Colon (tissue), 2 donors: ENCODE results near the gene PLA2G4E.

ENCODE experiments used
- FAIRE-seq: peaks from 2 replicates; lab custom pipeline; 2012; peaks lifted over from hg19 to GRCh38; lab: Jason Lieb, UNC
- donor health status: control.
- donor health status: control.

The PLA2G4E gene

GRCh38 chr15:41954036-41954435 is 66.8 kb downstream of the PLA2G4E start:
- no peak for FAIRE-seq

- FAIRE-seq, result no peak
Observed at GRCh38 chr15:41952013-41952563, 68.8 kb downstream of the PLA2G4E start.

GRCh38 chr15:41951571-41951970 is 69.3 kb downstream of the PLA2G4E start:
- no peak for FAIRE-seq

GRCh38 chr15:41950489-41950888 is 70.4 kb downstream of the PLA2G4E start:
- FAIRE-seq, result no peak

- no peak for FAIRE-seq
Observed at GRCh38 chr15:41950127-41950483, 70.7 kb downstream of the PLA2G4E start.

- no peak for FAIRE-seq
Observed at GRCh38 chr15:41949401-41950126, 71.3 kb downstream of the PLA2G4E start.

GRCh38 chr15:41948490-41948889 is 72.4 kb downstream of the PLA2G4E start:
- no peak for FAIRE-seq

- FAIRE-seq, result no peak
Observed at GRCh38 chr15:41946970-41947369, 73.9 kb downstream of the PLA2G4E start.

- FAIRE-seq, result no peak
Observed at GRCh38 chr15:41945731-41946130, 75.1 kb downstream of the PLA2G4E start.

- FAIRE-seq, result no peak
Observed at GRCh38 chr15:41945221-41945620, 75.6 kb downstream of the PLA2G4E start.

GRCh38 chr15:41944313-41944940 is 76.4 kb downstream of the PLA2G4E start:
- no peak for FAIRE-seq

GRCh38 chr15:41943543-41944312 is 77.1 kb downstream of the PLA2G4E start:
- FAIRE-seq, result no peak

- no peak for FAIRE-seq
Observed at GRCh38 chr15:41942886-41943285, 78.0 kb downstream of the PLA2G4E start.

- FAIRE-seq, result no peak
Observed at GRCh38 chr15:41941644-41942415, 79.0 kb downstream of the PLA2G4E start.

- FAIRE-seq, result no peak
Observed at GRCh38 chr15:41940441-41940857, 80.4 kb downstream of the PLA2G4E start.

GRCh38 chr15:41939986-41940385 is 80.9 kb downstream of the PLA2G4E start:
- no peak for FAIRE-seq

GRCh38 chr15:41937568-41937923 is 83.3 kb downstream of the PLA2G4E start:
- FAIRE-seq, result no peak

GRCh38 chr15:41936649-41937567 is 83.9 kb downstream of the PLA2G4E start:
- FAIRE-seq, result no peak

- FAIRE-seq, result no peak
Observed at GRCh38 chr15:41936155-41936554, 84.7 kb downstream of the PLA2G4E start.

GRCh38 chr15:41935566-41936020 is 85.2 kb downstream of the PLA2G4E start:
- FAIRE-seq, result no peak

GRCh38 chr15:41934843-41935242 is 86.0 kb downstream of the PLA2G4E start:
- FAIRE-seq, result no peak
